GM12864 (cell line): ENCODE measurements around the gene ATG10.

Experiments
- DNase-seq: peaks from one replicate; pipeline ENCODE4 v3.0.0-alpha.2; 2011; ENCODE audit warnings: low read depth
- H3K4me3 ChIP-seq: 2 replicates; pipeline ENCODE4 v1.5.1; 2011; ENCODE audit warnings: mild to moderate bottlenecking, low read depth, low read length, control low read depth
- TF ChIP-seq, protein P1 (sequence below): IDR thresholded peaks from 2 replicates; pipeline ENCODE4 v1.5.1; 2011; ENCODE audit warnings: low read depth, mild to moderate bottlenecking, moderate library complexity, low read length, control low read depth, inconsistent platforms; ENCODE audit errors: missing control alignments

ATG10 gene

DNA sequence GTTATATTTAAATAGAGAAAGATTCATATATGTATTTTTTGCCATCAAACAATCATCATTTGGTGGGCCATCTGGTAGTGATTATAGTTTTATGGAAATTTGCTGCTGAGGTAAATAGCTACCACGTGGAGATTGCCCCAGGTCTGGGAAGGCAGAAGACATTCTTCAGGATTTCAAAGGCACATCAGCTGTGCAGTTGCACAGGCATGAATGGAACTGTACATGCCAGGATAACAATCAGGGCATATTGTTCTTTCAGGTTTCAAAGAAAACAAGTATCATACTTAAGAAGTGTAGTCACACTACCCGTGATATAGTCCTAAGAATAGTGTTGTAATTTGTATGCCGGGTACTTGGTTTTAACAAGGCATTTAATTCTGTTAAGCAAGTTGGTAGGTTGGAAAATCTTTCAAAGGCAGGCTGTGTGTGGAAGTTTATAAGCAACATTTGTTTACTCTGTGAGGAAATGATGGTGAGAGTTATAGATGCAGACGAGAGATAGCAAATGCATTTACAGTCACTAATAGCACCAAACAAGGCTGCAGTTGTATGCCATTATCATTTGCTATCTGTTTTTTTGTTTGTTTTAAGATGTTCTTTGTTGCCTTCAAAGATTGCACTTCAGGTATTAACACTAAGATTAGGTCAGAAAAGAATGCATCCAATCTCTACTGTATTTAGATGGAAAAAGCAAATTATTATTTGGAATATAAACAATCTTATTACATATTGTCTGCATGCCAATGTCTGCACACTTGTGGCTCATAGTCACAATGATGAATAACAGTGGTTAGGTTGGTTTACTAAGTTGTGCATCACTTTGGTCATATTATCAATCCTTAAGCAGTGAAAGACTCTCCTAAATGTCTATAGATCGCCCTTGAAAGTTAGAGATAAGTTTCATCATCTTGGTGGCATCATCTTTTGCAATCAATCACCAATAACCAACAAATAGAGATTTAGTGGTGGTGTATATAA, 251.1 kb downstream of the ATG10 start:
- H3K4me3 ChIP-seq, result no peak overlapping the region
- TF ChIP-seq, protein P1, sequence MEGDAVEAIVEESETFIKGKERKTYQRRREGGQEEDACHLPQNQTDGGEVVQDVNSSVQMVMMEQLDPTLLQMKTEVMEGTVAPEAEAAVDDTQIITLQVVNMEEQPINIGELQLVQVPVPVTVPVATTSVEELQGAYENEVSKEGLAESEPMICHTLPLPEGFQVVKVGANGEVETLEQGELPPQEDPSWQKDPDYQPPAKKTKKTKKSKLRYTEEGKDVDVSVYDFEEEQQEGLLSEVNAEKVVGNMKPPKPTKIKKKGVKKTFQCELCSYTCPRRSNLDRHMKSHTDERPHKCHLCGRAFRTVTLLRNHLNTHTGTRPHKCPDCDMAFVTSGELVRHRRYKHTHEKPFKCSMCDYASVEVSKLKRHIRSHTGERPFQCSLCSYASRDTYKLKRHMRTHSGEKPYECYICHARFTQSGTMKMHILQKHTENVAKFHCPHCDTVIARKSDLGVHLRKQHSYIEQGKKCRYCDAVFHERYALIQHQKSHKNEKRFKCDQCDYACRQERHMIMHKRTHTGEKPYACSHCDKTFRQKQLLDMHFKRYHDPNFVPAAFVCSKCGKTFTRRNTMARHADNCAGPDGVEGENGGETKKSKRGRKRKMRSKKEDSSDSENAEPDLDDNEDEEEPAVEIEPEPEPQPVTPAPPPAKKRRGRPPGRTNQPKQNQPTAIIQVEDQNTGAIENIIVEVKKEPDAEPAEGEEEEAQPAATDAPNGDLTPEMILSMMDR, result no peak
- no peak for DNase-seq

DNA sequence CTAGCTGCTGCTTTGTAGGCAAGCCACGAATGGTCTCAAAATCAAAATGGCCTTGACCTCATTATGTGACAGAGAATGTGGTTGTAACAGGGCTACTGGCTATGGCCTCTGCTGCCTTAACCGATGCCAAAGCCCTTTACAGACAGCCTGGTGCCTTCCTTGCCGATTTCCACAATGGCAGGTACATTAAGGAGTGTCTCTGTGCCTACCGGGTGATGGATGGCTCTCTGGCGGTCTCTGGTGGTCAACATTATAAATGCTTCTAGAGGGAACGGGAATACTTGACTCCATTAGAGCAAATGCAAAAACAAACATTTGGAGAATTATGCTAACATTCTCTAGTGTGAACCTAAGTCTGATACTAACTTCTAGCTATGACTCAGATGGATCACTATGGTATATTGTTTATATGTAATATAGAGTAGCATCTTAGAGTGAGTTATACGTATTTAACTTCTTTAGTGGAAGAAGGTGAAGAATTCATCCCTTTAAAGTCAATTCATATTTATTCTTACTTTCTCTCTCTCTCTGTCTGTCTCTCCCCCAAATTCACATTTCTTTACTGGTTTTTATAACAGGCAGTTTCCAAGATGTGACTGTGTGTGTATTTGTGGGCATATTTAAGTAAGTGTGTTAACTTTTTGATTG, 253.8 kb downstream of the ATG10 start:
- DNase-seq, result peak; percentile 24
- no peak overlapping the region for H3K4me3 ChIP-seq
- TF ChIP-seq, protein P1, result peak; percentile 81

DNA sequence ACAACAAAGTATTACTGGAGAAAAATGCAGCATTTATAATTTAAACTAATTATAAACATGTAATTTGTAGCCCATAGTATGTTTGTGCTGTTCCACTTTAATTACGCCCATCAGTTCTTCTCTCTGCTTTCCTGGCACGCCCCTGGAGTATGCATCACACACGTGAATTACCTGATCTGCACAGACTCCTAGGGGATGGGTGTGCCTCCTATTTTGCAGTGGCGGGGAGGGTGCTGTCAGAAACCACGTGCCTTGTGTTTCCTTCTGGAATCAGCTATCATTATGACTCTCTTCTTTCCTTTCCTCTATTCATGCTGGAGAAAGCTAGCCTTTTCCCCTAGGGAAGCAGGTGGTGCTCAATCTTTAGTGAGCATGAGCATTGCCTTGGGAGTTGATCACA, 263.1 kb downstream of the ATG10 start:
- no peak overlapping the region for H3K4me3 ChIP-seq
- DNase-seq, result no peak
- TF ChIP-seq, protein P1, result no peak

DNA sequence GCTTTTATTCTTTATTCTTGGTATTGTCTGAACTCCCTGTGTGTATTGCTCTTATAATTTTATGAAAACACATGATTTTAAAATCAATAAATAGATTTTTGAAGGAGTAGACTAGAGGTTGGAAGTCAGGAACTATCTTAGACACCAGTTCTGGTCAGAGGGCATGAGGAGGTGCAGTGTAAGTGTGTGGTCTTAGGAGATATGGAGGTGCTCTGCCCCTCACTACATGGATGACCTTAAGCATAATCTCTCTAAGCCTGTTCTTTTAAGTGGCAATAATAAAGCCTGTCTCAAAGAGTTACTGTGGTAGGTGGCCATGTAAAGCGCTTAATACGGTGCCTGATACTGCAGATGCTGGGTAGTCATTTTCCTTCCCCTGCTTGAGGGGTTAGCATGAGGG, 272.3 kb downstream of the ATG10 start:
- TF ChIP-seq, protein P1, result no peak
- DNase-seq, result no peak
- H3K4me3 ChIP-seq, result no peak overlapping the region

DNA sequence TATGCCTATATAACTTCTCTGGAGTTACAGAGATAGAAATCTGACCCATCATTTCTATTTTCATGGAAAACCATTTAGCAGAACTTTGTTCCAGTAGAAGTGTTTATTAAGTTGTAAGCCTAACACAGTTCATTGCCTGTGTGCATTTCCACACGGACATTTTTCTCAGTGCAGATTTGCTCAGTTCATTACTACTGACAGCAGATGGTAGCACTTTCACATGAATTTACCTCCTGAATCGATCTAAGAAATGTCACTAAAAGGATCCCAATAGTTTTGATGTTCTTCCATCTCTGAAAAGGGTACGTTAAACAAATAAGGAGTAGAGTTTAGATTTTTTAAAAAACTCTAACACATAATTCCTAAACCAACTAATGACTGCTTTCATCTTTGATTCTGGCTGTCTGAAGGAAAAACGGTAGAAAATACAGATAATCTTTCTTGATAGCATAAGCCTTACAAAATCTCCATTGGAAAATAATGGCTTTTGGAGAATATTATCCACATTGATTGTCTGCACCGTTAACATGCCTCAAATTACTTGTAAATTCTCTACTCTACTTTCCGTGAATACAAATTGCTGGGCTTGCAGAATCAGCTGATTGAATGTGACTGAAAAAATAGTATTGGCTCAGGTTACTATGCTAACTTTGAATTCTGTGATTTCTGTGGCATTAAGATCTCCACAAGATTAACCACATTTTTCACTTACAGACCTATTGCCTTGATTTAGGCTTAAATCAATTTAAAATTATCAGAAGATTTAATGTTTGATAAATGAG, 273.2 kb downstream of the ATG10 start:
- no peak for DNase-seq
- TF ChIP-seq, protein P1, result no peak
- no peak overlapping the region for H3K4me3 ChIP-seq

DNA sequence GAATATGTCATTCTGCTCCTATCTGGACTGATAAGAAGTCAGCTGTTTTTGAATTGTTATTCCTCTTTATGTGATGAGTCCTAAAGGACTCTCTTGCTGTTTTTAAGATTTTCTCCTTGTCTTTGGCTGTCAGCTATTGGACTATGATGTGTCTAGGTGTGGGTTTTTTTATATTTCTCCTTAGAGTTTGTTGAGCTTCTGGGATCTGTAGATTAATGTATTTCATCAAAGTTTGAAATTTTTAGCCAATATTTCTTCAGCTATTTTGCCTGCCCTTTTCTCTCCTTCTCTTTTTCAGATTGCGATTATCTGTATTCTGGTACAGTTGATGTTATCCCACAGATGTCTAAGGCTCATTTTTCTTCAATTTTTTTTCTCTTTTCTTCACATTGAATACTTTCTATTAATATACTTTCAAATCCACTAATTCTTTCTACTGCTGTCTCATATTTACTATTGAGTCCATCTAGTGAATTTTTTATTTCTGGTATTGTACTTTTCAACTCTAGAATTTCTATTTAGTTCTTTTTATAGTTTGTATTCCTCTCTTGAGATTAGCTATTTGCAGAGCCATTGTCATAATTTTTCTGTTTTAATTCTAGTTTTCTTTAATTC, 275.2 kb downstream of the ATG10 start:
- no peak for DNase-seq
- TF ChIP-seq, protein P1, result no peak
- H3K4me3 ChIP-seq, result no peak overlapping the region
